Loucy (cell line): ENCODE results near the gene SYNGR2.

Experiments
- CTCF ChIP-seq: fragments of 200-600 bp; sonication (generic); conservative IDR thresholded peaks from 2 replicates; pipeline ENCODE4 v1.5.1; 2014; ENCODE audit warnings: mild to moderate bottlenecking, antibody characterized with exemption, low read length
- EZH2phosphoT487 ChIP-seq: fragments of 200-600 bp; IDR thresholded peaks from 2 replicates; pipeline ENCODE4 v1.6.1; 2018; ENCODE audit warnings: antibody characterized with exemption, mild to moderate bottlenecking, moderate library complexity, borderline replicate concordance

GRCh38 chr17:78196716-78197115, 28.3 kb downstream of the SYNGR2 start:
- no peak for TF ChIP-seq CTCF
- no peak for TF ChIP-seq EZH2phosphoT487
